ENCODE data around the gene DAZAP1.

The DAZAP1 gene

DNA sequence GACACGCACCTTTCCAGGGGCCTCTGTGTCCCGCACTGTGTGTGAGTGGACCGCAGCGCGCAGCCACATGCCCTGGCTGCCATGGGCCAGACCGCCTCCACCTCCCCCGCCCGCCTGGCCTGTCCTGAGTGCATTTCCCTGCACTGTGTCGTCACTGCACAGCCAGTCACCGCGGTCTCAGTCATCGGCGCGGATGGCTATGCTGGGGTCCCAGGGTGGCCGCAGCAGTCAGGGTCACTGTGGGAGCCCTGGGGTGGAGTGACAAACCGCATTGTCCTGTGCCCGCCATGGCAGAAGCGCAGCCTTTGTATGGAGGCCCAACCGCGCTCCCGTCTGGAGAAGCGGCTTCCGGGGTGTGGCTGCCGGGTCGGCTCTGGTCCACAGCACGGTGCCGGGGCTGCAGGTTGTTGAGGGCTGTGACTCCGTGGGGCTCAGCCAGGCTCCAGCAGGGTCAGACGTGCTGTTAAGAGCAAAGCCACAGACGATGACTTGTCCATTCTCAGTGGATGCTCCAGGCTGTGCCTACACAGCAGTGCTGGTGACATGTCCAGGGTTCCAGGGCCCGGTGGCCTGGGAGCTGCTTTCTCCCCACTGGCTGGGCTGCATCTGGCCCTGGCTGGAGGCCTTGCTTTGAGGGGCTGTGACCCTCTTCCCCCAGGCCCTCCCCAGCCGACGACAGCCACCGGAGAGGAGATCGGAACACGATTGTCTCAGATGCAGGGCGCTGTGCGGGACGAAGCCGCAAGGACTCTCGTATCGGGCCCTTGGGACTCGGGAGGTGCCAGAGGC lies 30.0 kb upstream of the DAZAP1 start:
- in situ Hi-C loops (cut with MboI; ENCODE audit: low sequenced_read_pairs) = no loop called here

DNA sequence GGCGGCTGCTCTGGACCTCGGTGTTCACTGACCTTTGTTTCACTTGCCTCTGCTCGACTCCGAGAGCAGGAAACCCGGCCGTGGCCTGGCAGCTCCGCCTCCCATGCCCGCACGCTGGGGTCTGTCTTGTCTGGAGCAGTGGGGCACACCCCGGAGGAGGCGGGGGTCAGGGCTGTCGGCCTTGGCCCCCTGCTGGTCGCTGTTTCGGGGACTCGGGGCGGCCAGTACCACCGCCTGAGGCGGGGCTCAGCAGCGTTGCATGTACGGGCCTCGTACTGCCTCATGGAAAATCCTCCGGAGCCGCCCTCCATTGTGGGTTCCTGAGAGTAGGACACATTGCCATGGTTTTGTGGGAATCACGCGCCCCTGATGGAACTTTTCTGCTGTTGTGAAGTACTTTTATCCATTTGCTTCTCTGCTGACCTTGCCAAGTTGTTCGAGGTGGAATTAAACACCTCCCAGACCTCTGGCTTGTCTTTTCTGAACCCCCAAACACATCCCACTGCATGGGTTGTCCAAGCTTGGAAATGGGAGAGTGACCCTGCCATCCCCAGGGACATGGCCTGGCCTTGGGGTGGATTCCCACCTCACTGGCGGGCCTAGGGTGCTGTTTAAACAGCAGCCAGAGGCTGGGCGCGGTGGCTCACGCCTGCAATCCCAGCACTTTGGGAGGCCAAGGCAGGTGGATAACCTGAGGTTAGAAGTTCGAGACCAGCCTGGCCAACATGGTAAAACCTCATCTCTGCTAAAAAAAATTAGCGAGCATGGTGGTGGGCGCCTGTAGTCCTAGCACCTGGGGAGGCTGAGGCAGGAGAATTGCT lies 29.2 kb upstream of the DAZAP1 start:
- in situ Hi-C loops (cut with MboI; ENCODE audit: low sequenced_read_pairs) = no loop called here

DNA sequence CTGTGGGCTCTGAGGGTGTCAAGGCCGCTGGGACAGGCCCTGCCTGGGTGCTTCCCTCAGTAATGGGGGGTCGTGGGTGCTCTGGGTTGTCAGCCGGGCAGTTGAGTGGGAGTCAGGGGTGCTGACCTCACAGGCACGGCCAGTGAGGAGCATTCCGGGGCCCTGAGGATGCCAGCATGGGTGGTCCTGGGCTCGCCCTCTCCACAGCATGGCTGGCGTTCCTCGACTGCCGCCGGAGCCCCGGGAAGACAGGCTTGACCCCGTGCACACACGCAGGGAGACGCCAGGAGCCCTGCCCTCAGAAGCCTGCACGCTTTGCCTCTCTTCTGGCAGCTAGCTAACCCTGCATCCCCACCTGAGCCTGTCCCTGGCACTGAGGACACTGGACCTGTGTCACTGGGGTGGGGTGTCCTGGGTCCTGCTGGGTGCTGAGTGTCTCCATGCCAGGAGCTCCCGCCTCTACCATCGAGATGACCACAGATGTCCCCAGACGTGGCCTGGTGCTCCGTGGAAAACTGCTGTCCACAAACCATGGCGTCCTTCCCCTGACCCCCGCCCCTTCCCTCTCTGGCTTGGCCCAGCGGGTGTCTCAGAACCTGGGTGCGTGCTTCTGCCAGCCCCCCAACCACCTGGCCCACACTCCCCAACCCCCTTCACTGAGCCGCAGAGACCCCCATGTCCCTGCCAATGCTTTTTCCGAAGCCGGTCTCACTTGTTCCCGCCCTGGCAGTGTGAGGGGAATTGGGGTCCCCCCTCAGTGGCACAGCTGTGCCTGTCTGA lies 28.1 kb upstream of the DAZAP1 start:
- in situ Hi-C loops (cut with MboI; ENCODE audit: low sequenced_read_pairs) = no loop called here

DNA sequence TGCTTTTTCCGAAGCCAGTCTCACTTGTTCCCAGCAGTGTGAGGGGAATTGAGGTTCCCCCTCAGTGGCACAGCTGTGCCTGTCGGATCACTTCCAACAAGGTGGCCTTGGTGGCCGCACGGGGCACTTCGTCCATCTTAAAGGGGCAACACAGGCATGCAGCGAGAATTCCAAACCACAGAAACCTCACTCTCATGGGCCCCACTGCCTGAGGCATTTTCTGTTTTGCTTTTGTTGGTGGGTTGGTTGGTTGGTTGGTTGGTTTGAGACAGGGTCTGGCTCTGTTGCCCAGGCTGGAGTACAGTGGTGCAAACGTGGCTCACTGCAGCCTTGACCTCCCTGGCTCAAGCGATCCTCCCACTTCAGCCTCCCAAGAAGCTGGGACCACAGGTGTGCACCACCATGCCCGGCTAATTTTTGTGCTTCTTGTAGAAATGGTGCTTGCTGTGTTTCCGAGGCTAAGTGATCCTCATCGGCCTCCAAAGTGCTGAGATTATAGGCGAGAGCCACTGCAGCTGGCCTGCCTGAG lies 27.4 kb upstream of the DAZAP1 start:
- in situ Hi-C loops (cut with MboI; ENCODE audit: low sequenced_read_pairs) = no loop called here

DNA sequence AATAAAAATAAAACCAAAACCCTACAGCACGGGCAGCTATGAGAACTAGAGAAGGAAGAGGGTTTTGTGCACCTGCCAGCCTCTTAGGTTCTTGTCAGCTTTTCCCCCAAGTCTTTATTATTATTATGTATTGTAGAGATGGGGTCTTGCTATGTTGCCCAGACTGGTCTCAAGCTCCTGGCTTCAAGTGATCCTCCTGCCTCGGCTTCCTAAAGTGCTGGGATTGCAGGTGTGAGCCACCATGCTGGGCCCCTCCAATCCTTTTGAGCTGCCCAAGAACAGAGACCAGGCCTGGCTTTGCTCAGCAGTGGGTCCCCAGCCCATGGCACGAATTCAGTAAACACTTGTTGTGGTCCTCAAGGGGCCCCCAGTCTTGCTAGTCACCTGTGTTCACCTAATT lies 25.1 kb upstream of the DAZAP1 start:
- in situ Hi-C loops (cut with MboI; ENCODE audit: low sequenced_read_pairs) = no loop called here

DNA sequence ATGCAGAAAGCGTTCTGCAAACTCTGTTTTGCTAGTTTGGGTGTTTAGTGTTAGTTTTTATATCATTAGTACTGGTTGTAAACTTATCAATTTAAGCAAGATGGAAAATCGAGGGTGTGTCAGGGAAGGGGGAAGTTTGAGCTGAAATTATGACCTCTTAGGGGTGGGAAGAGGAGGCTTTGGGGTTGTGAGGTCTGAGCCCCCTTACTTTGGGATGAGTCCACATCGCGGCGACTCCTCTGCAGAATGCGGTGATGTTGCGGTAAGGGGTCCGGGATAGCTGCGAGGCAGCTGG lies 24.4 kb upstream of the DAZAP1 start:
- in situ Hi-C loops (cut with MboI; ENCODE audit: low sequenced_read_pairs) = no loop called here

DNA sequence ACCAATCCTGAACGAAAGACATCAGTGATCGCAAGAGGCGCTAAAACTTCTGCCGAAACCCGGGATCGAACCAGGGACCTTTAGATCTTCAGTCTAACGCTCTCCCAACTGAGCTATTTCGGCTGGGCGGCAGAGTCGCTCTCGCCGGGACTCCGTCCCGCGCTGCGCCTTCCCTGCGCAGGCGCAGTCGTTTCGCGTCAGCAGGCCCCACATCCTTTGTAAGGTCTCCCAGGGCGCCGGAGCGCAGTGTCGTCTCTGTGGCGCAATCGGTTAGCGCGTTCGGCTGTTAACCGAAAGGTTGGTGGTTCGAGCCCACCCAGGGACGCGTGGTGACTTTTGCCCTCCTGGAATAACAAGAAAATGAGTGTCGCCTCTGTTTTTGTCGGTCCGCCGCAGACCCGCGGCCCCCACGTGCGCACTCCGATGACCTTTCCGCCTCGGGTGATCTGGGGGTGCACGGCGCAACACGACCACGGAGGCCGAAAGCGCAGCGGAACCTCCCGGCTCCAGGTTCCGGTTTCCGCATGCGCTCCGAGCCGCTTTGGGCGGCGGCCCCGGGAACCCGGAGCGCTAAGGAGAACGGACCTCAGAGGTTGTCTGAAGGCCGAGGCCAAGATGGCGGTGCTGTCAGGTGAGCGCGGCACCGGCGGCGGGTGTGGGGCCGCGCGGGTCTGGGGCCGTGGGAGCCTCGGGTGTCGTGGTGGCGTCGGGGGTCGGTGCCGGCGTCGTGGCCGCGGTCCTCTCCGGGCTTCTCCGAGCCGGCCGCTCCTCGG lies 23.9 kb upstream of the DAZAP1 start, which contains the start of gene NDUFS7:
Gene NDUFS7 (plus strand): TSS at position 596 of the 773 bp plus-strand sequence. CDS start 20 bp downstream, at position 616.
- in situ Hi-C loops (cut with MboI; ENCODE audit: low sequenced_read_pairs) = no loop called here

DNA sequence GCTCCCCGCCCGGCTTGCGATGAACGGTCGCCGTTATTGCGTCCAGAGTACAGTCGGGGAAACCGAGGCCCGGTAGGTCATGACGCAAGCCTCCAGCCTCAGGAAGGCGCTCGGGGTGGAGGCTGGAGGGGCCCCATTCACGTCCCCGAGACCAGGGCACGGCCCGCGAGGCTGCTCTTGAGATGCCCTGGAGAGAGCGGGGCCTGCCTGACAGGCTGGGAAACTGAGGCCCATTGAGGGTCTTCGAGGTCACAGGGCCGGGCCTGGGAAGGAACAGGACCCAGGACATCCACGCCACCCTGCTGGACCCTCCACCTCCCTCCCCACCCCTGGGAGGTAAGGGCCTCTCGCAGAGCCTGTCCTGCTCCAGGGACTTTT lies 23.3 kb upstream of the DAZAP1 start:
- in situ Hi-C loops (cut with MboI; ENCODE audit: low sequenced_read_pairs) = no loop called here

DNA sequence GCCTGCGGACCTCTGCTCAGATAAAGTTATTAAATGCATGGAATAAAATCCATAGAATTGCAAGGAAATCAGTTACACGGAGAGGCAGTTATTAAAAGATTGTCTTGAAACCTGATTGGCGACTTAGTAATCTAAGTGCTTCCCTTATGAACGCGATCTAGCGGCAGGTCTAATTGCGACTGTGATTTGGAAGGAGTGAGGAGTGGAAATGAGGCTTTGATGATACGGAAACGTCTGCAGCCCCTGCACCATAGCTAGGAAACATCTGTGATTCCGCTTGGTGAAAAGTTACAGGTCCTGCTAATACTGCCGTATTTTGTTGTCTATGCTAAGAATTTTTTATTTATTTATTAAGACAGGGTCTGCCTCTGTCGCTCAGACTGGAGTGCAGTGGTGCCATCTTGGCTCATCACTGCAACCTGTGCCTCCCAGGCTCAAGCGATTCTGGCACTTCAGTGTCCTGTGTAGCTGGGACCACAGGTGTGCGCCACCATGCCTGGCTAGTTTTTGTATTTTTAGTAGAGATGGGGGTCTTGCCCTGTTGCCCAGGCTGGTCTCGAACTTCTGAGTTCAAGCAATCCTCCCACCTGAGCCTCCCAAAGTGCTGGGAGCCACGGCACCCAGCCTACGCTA lies 22.8 kb upstream of the DAZAP1 start:
- in situ Hi-C loops (cut with MboI; ENCODE audit: low sequenced_read_pairs) = no loop called here

DNA sequence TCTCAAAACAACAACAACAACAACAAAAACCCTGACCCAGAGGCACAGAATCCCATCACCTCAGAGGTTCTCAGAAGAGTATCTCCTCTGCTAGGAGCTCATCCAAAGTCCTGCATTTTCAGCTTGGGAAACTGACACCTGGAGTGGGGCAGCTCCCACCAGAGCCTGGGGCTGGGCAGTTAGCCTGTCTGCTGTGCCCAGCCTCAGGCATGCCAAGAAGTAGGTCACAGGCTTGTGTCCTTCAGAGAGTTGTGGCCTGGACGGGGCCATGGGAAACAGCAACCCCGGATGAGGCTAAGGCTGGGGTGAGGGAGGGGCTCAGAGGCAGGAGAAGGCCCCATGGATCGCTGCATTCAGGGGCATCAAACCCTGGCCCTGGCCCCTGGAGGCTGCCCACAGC lies 21.6 kb upstream of the DAZAP1 start:
- in situ Hi-C loops (cut with MboI; ENCODE audit: low sequenced_read_pairs) = no loop called here

DNA sequence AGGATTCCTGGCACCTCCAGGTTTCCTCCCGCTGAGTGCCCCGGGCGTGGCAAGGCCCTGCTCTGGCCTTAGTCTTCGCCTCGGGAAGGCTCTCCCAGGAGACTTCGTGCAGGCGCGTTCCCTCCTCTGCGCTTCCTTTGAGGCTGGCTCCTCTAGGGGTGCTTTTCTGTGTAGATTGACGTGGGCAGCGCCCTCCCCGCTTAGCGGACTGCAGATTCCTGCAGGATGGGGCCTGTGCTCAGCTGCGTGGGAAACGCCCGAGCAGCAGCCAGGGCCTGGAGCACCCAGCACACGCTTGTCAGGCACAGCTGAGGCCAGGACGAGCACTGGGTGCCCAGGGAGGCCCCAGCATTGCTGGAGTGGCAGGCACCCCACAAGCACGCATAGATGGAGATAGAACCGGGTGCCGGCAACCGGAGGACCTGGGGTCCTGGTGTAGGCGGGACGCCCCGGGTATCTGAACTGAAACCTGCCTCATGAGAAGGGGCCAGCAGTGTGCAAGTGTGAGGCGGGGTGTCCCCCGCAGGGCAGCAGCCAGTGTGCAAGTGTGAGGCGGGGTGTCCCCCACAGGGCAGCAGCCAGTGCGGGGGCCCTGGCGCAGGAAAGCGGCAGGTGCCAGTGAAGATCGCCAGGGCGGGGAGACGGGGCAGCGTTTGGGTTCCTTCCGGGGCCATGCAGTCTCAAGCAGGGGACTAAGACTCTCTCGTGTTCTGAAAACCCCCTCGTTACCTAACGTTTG lies 20.3 kb upstream of the DAZAP1 start:
- in situ Hi-C loops (cut with MboI; ENCODE audit: low sequenced_read_pairs) = no loop called here

DNA sequence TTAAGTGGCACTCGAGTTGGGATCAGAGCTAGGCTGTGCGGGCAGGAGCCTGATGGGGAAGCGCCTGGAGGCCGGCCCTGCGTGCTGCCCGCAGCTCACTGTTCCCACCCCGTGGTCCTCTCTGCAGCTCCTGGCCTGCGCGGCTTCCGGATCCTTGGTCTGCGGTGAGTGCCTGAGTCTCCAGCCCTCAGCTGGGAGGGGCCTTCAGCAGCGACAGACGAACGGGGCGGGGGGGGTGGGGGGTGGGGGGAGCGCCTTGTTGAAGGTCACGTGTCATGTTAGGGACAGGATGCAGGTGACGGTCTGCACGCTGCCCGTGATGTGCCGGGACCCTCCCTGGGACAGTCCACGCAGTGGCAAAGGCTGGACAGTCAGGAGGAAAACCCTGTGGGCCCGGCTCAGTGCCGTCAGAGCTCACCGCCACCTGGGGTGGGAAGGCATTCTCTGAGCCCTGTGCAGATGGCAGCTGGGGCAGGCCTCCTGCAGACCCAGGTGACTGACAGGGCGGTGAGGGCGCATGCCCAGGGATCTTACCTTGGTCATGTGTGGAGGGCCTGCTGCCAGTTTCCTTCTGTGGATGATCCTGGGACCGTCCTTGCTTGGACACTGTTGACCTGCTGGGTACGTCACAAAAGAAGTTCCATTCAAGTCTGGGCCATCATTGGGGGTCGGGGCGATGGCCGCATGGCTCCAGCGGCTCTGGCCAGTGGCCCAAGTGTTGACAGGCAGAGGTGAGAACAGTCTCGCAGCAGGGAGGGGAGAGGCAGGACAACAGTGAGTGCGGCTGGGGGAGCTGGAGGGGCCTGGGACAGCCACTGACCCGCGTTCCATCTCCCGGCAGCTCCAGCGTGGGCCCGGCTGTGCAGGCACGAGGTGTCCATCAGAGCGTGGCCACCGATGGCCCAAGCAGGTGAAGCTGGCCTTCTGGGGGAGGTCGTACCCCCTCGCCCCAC lies 19.4 kb upstream of the DAZAP1 start:
- in situ Hi-C loops (cut with MboI; ENCODE audit: low sequenced_read_pairs) = no loop called here

DNA sequence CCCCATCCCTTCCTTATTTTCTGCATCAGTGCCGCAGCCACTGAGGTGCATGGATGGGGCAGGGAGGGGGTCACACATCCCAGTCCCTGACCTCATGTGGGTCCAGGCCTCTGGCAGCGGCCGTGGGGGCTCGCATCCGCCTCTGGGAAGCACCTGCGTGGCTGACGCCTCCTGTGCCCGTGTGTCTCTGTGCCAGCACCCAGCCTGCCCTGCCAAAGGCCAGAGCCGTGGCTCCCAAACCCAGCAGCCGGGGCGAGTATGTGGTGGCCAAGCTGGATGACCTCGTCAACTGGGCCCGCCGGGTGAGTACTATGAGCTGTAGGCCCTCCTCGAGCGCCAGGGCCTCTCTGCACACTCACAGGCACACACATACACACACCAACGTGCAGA lies 18.8 kb upstream of the DAZAP1 start:
- in situ Hi-C loops (cut with MboI; ENCODE audit: low sequenced_read_pairs) = no loop called here

DNA sequence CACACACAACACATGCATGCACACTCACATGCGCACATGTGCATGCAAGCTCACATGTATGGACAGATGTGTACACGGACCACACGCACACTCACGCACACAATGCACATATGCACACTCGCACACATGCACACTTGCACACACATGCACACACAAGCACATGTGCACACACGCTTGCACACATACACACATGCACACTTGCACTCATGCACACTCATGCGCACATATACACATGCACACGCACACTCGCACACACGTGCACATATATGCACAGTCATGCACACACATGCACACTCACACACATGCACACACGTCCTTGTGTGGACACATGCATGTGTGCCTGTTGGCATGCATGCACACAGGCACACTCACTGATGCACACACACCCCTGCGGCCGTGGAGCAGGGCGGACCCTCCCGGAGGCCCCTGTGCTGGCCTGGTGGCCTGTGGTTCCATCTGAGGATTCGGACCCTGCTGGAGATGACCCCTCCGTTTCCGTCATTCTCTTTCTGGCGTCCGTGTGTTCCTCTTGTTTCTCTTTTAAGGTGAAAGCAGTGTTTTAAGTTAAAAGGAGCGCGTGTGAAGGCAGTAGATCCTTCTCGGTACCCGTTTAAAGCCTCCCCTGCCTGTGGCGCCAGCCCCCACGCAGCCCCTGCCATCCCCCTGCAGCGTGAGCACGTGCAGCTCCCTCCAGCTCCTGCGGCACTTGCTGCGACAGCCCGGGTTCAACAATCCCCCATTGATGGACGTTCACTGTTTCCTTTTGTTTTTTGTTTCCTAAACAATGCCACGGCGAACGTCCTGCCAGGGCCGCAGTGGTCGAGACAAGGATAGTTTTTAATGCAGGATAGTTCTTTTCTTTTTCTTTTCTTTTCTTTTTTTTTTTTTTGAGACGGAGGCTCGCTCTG lies 18.1 kb upstream of the DAZAP1 start:
- in situ Hi-C loops (cut with MboI; ENCODE audit: low sequenced_read_pairs) = no loop called here

DNA sequence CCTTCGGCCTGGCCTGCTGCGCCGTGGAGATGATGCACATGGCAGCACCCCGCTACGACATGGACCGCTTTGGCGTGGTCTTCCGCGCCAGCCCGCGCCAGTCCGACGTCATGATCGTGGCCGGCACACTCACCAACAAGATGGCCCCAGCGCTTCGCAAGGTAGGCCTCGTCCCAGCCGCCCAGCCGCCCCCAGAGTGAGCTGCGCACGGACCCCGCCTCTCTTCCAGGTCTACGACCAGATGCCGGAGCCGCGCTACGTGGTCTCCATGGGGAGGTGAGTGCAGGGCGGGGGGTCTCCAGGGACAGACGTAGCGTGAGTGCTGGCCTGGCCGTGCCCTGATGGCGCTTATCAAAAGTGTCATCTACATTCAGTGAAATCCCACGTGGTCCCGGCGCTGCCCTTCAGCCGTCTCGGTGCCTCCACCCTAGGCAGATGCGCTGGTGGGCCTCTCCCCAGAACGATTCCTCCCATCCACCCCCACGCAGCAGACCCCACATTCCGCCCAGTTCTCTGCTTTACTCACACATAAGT lies 16.4 kb upstream of the DAZAP1 start:
- in situ Hi-C loops (cut with MboI; ENCODE audit: low sequenced_read_pairs) = no loop called here

DNA sequence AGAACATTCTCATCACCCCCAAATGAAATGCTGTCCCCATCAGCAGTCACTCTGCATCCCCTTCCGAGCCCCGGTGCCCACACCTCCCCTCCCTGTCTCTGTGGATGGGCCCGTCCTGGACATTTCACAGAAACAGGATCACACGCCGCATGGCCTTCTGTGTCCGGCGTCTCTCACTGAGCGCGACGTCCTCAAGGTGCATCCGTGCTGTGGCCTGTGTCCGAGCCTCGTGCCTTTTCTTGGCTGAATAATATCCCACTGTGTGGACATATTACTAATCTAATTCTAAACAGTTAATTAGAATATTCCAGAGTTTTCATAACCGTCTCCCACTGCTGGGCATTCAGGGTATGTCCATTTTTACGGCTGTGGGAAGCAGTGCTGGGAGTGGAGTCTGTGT lies 15.0 kb upstream of the DAZAP1 start:
- in situ Hi-C loops (cut with MboI; ENCODE audit: low sequenced_read_pairs) = no loop called here

DNA sequence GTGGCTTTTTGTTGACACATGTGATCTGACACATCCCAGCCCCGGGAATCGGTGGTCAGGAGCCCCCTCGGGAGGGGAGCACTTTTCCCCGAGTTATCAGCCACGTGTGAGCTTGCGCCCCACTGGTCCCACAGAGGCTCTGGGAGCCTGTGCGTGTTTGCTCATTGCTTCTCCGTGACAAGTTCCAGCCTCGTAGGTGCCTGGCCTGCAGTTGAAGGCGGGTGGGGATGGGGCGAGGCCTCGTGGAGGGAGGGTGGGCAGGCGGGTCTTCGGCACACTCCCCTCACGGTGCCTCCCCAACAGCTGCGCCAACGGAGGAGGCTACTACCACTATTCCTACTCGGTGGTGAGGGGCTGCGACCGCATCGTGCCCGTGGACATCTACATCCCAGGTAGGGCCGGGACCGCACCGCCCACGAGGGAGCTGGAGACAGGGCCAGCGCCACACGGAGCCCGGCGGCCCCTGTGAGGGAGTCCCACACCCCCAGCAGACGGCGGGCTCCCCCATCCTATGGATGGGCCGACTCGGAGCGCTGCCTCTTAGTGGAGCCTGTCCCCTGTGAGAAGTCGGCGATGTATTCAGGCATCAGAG lies 14.4 kb upstream of the DAZAP1 start:
- in situ Hi-C loops (cut with MboI; ENCODE audit: low sequenced_read_pairs) = no loop called here

Data from hTERT RPE-1 (cell line).